Stimulated activated CD8-positive, alpha-beta memory T cell treated with anti-CD3 and anti-CD28 coated beads, Interleukin-2, amount 100 ng/mL, for 48 hours (primary cell): ENCODE measurements around the gene LCE2D.
"Not testable (repeated sequence)": the region's sequence is repeated elsewhere in the genome, so short reads cannot be mapped to it uniquely, and the experiment has no call there.

Source experiments
- DNase-seq, 2 donors: peaks; one replicate each; pipeline ENCODE4 v3.0.0-alpha.2; 2020; ENCODE audit warnings: low read depth in 2 of 2

Gene LCE2D, protein sequence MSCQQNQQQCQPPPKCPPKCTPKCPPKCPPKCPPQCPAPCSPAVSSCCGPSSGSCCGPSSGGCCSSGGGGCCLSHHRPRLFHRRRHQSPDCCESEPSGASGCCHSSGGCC

DNA sequence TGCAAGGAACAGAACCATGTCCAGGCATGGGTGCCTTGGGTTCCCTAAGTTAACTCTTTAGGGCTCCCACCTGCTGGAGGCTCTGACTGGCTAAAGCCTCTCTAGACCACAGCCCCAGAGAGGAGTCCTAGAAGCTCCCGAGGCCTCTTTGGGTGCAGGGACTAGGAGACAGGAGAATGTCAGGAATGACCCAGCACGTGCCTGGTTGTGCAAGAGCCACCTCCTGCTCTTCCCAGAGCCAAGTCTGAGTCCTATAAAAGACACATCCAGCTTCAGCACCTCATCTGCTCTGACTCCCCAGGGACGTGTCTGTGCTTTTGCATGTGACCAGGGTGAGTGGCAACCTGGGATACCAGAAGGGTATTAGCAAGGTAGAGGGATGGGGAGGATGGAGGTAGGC is at the start of gene LCE2D:
LCE2D (plus strand) TSS at position 283 of the 400 bp plus-strand sequence. CDS start 726 bp downstream, outside the sequence.
- no peak for DNase-seq

DNA sequence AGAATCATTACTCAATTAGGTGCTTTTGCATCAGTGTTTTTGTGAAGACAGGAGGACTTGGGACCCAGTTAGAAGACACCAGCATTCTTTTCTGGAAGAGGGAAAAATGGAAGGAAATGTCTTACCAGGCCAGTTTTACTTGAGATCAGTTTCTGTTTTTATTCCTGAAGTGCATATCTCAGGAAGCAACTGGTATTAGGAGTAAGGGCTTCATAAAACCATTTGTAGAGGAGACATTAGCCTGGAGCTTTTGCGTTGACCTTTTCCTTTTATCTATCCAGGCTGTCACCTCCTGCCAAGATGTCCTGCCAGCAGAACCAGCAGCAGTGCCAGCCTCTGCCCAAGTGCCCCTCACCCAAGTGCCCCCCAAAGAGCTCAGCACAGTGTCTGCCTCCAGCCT is 49.7 kb upstream of the LCE2D start, which contains the start of gene LCE3B:
LCE3B (plus strand) TSS at position 301 of the 400 bp plus-strand sequence; CDS start at position 301, 0 bp downstream.
- DNase-seq, result no peak

DNA sequence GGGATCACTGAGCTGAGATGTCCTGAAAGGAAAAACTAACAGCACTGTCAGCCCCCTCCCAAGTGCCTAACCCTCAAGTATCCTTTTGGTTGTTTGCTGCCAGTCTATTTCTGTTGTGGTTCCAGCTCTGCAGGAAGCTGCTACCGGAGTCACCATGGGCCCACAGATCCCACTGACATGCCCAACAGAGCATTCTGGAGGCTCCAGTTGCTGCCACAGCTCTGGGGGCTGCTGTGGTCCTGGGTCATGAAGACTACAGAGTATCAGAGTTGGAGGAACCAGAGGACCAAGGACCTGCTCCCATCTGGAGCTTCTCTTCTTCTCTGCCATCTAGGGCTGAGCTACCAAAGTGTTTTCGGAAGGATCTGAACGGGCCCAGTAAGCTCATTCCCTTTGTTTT is 41.2 kb upstream of the LCE2D start:
- no peak for DNase-seq

DNA sequence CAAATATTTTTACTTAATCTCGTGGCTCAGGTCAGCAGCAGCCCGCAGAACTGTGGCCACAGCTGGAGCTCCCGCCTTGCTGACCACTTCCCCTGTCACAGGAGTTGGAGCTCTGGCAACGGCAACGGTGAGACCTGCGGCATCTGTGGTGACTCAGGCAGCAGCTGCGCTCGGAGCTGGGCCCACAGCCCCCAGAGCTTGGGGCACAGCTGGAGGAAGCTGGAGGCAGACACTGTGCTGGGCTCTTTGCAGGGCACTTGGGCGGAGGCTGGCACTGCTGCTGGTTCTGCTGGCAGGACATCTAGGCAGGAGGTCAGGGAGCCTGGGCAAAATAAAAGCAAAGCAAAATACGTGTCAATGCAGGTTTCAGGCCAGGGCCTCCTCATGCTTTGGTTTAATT is 40.4 kb upstream of the LCE2D start, which contains the start of gene LCE3A:
LCE3A (minus strand) TSS at position 301 of the 400 bp plus-strand sequence; CDS start at position 301, 0 bp downstream.
- DNase-seq, result no peak

DNA sequence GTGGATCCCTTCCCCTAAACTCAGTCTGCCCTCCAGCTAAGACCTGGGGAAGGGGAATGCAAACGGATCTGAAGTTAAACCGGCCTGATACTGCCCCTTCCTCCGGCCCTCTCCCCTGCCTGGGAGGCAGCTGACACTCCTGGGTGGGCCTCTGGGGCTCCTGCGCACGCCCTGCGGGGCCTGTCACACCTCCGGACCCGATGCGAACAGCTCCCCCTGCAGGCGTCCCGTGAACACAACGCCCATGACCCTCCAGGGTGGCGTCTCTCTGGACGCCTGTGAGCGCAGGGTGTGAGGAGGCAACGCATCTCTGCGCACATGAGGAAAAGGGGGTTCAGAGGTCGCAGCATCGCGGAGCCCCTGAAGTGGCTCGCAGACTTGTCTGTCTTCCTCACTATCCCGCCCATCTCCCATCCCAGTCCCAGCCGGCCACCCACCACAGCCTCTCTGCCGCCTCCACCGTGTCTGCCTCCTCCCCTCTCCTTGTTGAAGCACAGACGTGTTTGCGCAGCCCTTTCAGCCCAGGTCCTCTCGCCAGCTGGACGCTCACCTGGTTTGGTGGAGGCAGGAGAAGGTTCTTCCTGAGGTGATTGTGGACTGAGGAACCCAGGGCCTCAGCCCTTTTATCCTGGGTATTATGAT is 39.9 kb upstream of the LCE2D start:
- peak; percentile 5 to 32 for DNase-seq

DNA sequence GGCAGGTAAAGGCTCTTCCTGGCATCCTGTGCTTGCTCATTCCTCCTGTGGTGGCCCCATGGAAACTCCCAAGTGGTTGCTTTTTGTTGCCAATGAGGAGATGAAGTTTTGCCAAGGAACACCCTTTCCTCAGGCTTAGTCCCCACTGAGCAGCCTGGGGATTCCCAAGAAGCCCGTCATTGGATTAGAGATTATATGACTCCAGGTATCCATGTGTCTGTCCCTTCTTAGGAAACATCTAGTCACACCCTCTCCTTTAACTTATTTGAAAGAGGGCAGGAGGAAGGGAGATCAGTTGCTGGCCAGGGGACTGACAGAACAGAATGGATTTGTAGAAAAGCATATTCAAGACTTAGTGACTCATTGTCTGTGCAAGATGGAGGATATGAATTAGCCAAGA is 36.4 kb upstream of the LCE2D start:
- no peak for DNase-seq

DNA sequence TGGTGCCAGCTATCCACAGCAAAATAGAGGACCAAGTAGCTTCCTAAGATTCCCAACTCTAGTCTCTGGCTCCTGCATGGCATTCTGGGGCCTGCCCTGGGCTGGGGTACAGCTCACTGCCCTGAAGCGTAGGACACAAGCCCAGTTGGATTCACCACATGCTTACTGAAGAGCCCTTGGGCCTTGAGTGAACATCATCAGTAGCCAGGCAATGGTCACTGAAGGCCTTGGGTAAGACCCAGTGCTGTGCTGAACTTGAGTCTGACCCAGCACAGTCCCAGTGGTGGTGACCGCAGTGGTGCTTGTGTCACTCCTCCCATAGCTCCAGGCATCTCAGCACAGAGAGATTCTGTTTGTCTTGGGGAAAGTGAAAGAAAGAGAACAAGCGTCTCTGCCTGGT is 32.6 kb upstream of the LCE2D start:
- no peak for DNase-seq

DNA sequence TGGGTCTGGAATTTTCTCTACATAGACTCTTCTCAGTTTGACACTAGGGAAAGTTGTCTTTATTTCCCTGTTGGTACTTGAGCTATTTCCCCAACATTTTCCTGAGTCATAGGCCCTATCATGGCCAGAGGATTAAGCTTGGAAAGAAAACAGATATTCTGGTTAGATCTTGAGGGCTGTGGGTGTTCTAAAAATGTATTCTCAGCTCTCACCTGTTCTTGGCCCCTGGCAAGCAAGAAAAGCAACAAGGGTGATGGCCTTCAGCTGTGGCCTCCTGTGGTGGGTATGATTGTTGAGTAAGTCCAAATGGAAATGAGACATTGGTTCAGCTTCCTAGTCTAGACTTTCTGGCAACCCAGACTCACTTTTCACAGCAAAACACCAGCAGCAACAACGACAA is 22.8 kb upstream of the LCE2D start:
- DNase-seq, result no peak

DNA sequence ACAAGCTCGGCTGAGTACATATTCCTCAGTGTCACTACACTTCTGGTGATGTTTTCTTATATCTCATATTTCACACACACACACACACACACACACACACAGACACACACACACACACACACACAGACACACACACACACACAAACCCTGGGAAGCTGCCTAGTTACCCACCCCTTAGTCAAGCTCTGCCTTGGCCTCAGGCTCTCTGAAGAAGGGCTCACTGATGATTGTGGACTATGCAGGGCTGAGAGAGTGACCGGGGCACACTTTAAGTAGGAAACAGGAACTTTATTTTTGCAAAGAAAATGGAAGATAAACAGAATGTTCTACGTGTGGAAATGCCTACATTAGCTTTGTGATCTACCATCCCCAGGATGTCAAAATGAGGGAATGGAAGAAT is 19.2 kb upstream of the LCE2D start:
- DNase-seq, result no peak

DNA sequence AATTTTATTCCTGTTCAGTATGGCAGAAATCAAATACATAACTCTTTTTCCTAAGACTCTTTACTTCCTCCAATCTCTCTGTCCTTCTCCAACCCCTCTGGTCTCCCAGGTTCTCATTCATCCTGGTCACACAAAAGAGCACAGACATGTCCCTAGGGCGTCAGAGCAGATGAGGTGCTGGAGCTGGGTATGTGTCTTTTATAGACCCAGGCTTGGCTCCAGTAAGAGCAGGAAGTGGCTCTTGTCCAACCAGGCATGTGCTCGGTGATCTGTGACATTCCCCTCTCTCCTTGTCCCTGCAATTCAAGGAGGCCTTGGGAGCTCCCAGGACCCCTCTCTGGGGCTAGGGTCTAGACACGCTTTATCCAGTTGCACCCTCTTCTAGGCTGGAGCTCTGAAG is 18.0 kb upstream of the LCE2D start:
- DNase-seq, result no peak

DNA sequence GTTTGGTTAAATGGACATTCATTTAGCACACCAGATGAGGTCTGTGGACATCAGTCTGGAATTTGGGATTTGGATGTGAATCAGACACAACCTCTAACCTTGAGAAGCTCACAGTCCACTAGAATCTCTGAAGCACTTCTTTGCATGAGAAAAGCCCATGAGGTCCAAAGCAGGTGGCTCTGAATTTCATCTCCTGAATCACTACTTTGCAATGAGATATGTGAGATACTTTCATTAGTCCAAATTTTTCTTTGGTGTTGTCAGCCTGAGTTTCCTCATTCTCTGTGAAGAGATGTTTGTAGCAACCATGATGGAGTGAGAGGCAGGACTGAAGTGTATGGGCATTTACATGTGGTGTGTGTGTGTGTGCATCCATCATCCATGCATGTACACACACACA is 16.5 kb upstream of the LCE2D start:
- no peak for DNase-seq

DNA sequence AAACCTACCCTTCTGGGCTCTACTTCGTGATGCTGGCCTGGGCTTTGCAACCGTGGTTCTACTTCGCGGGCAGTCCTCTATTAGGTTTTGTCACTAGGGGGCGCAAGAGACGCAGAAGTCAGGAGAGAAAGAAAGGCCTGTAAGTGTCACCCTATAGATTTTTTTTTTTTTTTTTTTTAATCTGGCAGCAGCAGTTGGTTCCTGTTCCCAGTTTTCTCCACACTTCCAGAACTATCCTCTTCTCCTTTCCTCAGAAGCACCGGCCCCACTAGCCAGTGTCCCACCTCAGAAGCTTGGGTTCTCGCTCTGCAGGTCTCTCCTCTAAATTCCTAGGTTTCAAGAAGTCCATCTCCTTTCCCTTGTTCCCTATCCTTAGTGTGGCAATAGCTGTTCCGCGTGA is 9.1 kb upstream of the LCE2D start:
- DNase-seq, result peak; percentile 26 to 42

DNA sequence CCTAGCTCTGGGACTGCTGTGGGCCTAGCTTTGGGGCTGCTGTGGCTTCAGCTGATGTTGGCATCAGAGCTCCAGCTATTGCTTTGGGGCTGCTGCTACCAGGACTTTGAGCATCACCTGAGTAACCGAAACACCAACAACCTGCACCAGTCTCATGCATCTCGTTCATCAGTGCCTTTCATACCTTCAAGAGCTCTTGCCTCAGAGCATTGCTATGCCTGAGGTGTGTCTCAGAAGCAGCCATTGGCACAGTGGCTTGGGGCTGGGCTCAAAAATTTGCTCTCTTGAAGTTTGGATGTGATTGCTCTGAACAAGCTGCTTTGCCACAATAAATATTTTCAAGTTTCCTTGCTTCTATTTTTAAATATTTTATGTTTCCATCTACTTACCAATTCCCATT is 6.7 kb upstream of the LCE2D start:
- no peak for DNase-seq

DNA sequence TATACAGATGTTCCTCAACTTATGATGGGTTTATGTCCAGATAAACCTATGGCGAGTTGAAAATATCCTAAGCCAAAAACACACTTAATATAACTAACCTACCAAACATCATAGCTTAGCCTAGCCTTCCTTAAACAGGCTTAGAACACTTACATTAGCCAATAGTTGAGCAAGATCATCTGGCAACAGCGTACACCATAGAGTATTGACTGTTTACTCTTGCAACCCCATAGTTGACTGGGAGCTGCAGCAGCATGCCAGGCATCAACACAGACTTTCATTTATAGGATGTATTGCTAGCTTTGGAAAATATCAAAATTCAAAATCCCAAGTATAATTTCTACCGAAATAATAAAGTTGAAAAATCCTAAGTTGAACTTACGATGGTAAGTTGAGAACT is 5.5 kb upstream of the LCE2D start:
- no peak for DNase-seq

DNA sequence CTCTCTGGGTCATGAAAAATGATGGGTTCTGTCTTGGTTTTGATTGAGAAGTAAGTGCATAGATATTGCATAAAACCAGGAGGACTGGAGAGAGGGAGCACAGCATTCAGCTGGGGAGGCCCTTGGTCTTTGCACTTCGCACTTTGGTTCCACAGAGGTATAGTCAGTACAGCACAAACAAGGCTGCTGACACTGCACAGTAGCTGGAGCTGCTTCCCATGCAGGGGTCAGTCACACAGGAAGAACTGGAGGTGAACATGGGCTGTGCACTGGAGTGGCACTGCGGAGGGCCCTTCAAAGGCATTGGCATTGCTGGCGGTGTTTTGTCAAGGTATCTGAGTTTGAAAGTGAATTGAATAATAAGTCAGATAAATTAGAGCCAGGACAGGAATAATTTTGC is 4.5 kb upstream of the LCE2D start:
- DNase-seq, result no peak

DNA sequence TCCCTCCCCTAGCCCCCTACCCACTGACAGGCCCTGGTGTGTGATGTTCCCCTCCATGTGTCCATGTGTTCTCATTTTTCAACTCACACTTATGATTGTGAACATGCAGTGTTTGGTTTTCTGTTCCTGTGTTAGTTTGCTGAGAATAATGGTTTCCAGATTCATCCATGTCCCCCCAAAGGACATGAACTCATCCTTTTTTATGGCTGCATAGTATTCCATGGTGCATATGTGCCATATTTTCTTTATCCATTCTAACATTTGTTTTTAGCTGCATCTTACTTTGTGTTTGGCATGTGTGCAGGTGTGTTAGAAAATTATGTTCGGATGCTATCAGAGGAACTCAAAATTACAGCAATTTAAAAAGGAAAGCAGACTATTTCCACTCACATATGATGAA is 3.0 kb downstream of the LCE2D start:
- not testable (repeated sequence) for DNase-seq

DNA sequence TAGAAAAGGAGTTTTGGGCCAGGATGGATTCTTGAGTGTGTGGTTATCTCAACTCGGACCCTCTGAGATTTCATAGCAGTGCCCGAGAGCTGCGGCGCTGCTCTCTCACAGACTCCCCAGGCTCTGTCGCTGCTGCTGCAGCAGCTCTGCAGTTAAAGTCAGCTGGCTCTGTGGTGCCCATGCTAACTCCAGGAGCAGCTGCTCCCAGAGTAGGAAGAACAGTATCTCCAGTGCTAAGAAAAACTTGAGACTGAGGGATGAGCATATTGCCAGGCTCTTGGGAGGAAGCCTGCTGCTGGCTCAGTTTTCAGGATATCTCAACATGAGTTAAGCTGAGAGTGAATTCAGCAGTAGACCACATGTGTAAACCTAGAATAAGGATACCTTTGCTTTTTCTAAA is 4.5 kb downstream of the LCE2D start:
- no peak for DNase-seq

DNA sequence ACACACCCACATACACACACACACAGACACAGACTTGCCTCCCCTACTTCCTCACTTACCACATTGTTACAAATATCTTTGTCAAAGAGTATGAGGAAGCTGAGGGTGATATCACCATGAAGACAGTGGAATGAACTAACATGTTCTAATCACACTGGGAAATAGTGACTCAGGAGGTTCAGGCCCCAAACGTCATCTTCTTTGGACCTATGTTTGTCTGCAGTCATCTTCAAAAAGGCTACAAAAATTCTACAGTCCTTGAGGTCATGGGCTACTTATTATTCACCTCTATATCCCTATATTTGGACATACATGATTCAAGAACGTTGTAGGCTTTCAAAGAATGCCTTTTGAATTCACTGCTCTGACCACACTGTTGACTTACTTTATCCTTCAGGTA is 9.8 kb downstream of the LCE2D start:
- DNase-seq, result no peak

DNA sequence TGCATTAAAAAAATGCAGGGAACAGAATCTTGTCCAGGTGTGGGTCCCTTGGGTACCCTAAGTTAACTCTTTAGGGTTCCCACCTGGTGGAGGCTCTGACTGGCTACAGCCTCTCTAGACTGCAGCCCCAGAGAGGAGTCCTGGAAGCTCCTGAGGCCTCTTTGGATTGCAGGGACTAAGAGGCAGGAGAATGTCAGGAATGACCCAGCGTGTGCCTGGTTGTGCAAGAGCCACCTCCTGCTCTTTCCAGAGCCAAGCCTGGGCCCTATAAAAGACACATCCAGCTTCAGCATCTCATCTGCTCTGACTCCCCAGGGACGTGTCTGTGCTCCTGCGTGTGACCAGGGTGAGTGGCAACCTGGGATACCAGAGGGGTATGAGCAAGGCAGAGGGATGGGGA is 11.8 kb downstream of the LCE2D start, which contains the start of gene LCE2C:
LCE2C (plus strand) TSS at position 297 of the 400 bp plus-strand sequence. CDS start 737 bp downstream, outside the sequence.
- not testable (repeated sequence) for DNase-seq

DNA sequence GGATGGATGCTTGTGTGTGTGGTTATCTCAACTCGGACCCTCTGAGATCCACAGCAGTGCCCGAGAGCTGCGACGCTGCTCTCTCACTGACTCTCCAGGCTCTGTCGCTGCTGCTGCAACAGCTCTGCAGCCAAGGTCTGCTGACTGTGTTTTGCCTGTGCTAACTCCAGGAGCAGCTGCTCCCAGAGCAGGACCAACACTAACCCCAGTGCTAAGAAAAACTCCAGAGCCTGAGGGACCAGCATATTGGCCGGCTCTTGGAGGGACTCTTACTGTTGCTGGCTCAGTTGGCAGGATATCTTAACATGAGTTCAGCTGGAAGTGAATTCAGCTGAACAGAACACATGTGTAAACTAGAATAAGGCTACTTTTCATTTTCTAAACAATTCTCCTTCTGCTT is 16.3 kb downstream of the LCE2D start:
- no peak for DNase-seq

DNA sequence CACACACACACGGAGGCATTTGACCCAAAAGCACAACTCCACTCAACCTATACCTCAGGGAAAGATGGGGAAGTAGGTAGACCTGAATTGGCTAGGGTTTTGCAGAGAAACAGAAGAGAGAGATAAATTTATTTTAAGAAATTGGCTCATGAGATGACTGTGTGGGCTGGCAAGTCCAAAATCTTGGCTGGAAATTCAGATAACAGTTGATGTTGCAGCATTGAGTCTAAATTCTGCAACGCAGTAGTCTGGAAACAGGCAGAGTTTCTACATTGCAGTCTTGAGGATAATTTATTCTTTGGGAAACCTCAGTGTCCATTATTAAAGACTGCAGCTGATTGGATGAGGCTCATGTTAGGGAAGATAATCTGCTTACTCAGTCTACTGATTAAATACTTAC is 18.4 kb downstream of the LCE2D start:
- DNase-seq, result no peak

DNA sequence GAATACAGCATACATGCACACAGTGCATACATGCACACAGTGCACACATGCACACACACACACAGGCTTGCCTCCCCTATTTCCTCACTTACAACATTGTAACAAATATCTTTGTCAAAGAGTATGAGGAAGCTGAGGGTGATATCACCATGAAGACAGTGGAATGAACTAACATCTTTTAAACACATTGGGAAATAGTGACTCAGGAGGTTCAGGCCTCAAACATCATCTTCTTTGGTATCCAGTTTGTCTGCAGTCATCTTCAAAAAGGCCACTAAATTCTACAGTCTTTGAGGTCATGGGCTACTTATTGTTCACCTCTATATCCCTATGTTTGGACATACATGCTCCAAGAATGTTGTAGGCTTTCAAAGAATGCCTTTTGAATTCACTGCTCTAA is 20.7 kb downstream of the LCE2D start:
- no peak for DNase-seq

DNA sequence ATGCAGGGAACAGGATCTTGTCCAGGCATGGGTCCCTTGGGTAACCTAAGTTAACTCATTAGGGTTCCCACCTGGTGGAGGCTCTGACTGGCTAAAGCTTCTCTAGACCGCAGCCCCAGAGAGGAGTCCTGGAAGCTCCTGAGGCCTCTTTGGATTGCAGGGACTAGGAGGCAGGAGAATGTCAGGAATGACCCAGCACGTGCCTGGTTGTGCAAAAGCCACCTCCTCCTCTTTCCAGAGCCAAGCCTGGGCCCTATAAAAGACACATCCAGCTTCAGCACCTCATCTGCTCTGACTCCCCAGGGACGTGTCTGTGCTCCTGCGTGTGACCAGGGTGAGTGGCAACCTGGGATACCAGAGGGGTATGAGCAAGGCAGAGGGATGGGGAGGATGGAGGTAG is 22.6 kb downstream of the LCE2D start, which contains the start of gene LCE2B:
LCE2B (plus strand) TSS at position 301 of the 400 bp plus-strand sequence. CDS start 721 bp downstream, outside the sequence.
- not testable (repeated sequence) for DNase-seq
